NCI-H748 treated with DMSO at 0.1 percent for 48 hours (cell line): Measurements from ENCODE around the gene LNP1.
"Not testable (repeated sequence)": the region's sequence is repeated elsewhere in the genome, so short reads cannot be mapped to it uniquely, and the experiment has no call there.

ENCODE experiments used
- DNase-seq: peaks from one replicate; lab custom pipeline; 2025; lab: John Stamatoyannopoulos, UW

Gene LNP1

GRCh38 chr3:100429187-100429716 lies 27.9 kb downstream of the LNP1 start:
- no peak for DNase-seq

- no peak for DNase-seq
These were observed 35.6 kb downstream of the LNP1 start for GRCh38 chr3:100436951-100437350.

- no peak for DNase-seq
These were observed 36.6 kb downstream of the LNP1 start for GRCh38 chr3:100437721-100438622.

GRCh38 chr3:100438623-100438974 lies 37.3 kb downstream of the LNP1 start:
- no peak for DNase-seq

GRCh38 chr3:100440895-100441294 lies 39.6 kb downstream of the LNP1 start:
- no peak for DNase-seq

GRCh38 chr3:100443690-100444089 lies 42.4 kb downstream of the LNP1 start:
- no peak for DNase-seq

GRCh38 chr3:100447067-100447466 lies 45.7 kb downstream of the LNP1 start:
- not testable (repeated sequence) for DNase-seq

- no peak for DNase-seq
These were observed 46.7 kb downstream of the LNP1 start for GRCh38 chr3:100448079-100448478.

- no peak for DNase-seq
These were observed 47.9 kb downstream of the LNP1 start for GRCh38 chr3:100449214-100449613.

GRCh38 chr3:100454677-100455076 lies 53.3 kb downstream of the LNP1 start:
- DNase-seq = no peak

- no peak for DNase-seq
These were observed 54.7 kb downstream of the LNP1 start for GRCh38 chr3:100455841-100456550.

- no peak for DNase-seq
These were observed 55.4 kb downstream of the LNP1 start for GRCh38 chr3:100456745-100457144.

GRCh38 chr3:100457811-100458210 lies 56.5 kb downstream of the LNP1 start:
- no peak for DNase-seq

- DNase-seq = no peak
These were observed 57.5 kb downstream of the LNP1 start for GRCh38 chr3:100458814-100459213.

GRCh38 chr3:100463002-100463401 lies 61.7 kb downstream of the LNP1 start:
- DNase-seq = peak; percentile 31

- DNase-seq = no peak
These were observed 62.4 kb downstream of the LNP1 start for GRCh38 chr3:100463646-100464155.

- no peak for DNase-seq
These were observed 64.8 kb downstream of the LNP1 start for GRCh38 chr3:100465892-100466777.

- no peak for DNase-seq
These were observed 65.8 kb downstream of the LNP1 start for GRCh38 chr3:100467133-100467532.

- no peak for DNase-seq
These were observed 67.3 kb downstream of the LNP1 start for GRCh38 chr3:100468676-100469075.

- DNase-seq = no peak
These were observed 69.6 kb downstream of the LNP1 start for GRCh38 chr3:100470951-100471350.

GRCh38 chr3:100471444-100471843 lies 70.1 kb downstream of the LNP1 start:
- no peak for DNase-seq

GRCh38 chr3:100477851-100478360 lies 76.6 kb downstream of the LNP1 start:
- not testable (repeated sequence) for DNase-seq
